K562 (cell line): Measurements from ENCODE around the gene SUPT20H. TPM values are rescaled to one million over a fixed set of nuclear protein-coding genes. Genes with fewer than 3 reads are reported as not detected.

ENCODE experiments used
- ATAC-seq: fragments of 200-7000 bp; cut with Tn5 transposase; 3 replicates; pipeline ENCODE4 v1.9.1; 2020; ENCODE audit warnings: moderate library complexity
- BruUV-seq: library from RNA; stranded (reverse); fragments of 400-500 nt; replicated peaks from 2 replicates; lab custom pipeline; 2021; lab: Mats Ljungman, UMichigan
- CTCF ChIA-PET: fragments of 300-600 bp; formaldehyde crosslinking; extraction: SDS; loops from one replicate; lab custom pipeline; 2021; ENCODE audit warnings: low intra/inter-chr PET ratio; lab: Yijun Ruan, JAX
- POLR2A ChIA-PET: fragments of 300-600, 350-650 bp; sonication (Branson Sonifier 250); formaldehyde crosslinking; extraction: SDS; loops from one replicate; lab custom pipeline; 2021; ENCODE audit warnings: antibody characterized with exemption, inconsistent platforms; lab: Yijun Ruan, JAX
- DNase-seq, 4 experiments: peaks; one replicate each; pipeline versions ENCODE4 v3.0.0 to v3.0.0-alpha.2; 2011 to 2018; ENCODE audit warnings: low spot score in 3 of 4, mixed read lengths in 3 of 4; ENCODE audit errors: extremely low read depth in 1 of 4
- FAIRE-seq: peaks from 2 replicates; lab custom pipeline; 2011; peaks lifted over from hg19 to GRCh38; lab: Jason Lieb, UNC
- H2AFZ ChIP-seq: 2 replicates; pipeline ENCODE4 v1.6.0; 2011; ENCODE audit warnings: low read depth, low read length, control low read depth, inconsistent platforms
- H3K27ac ChIP-seq: fragments of 200-600 bp; 3 replicates; pipeline ENCODE4 v1.8.0; 2011; ENCODE audit warnings: low read depth, mild to moderate bottlenecking, control low read depth, inconsistent platforms, low read length, moderate library complexity, mixed read lengths; ENCODE audit errors: extremely low read depth
- H3K27me3 ChIP-seq, 2 experiments: fragments of 300-600 bp in 1 of 2; 2 replicates in 1 of 2; 3 replicates in 1 of 2; pipeline versions ENCODE4 v1.6.0 to v1.8.0; 2011; ENCODE audit warnings: inconsistent platforms in 2 of 2, low read length in 2 of 2, mild to moderate bottlenecking in 1 of 2, mixed read lengths in 1 of 2, moderate library complexity in 1 of 2; ENCODE audit not compliant: control insufficient read depth in 2 of 2, insufficient read depth in 2 of 2
- H3K36me3 ChIP-seq: fragments of 300-600 bp; 3 replicates; pipeline ENCODE4 v1.8.0; 2011; ENCODE audit warnings: mild to moderate bottlenecking, low read length, inconsistent platforms; ENCODE audit not compliant: control insufficient read depth, insufficient read depth
- H3K4me1 ChIP-seq, 2 experiments: fragments of 200-600 bp in 1 of 2; replicated peaks in 1 of 2; 2 replicates in 1 of 2; 3 replicates in 1 of 2; pipeline versions ENCODE4 v1.5.1 to v1.8.0; 2011; ENCODE audit warnings: inconsistent platforms in 2 of 2, low read length in 2 of 2, mild to moderate bottlenecking in 1 of 2, mixed read lengths in 1 of 2, moderate library complexity in 1 of 2; ENCODE audit not compliant: control insufficient read depth in 2 of 2, insufficient read depth in 2 of 2
- H3K4me2 ChIP-seq: 2 replicates; pipeline ENCODE4 v1.6.1; 2011; ENCODE audit warnings: low read length, control low read depth, inconsistent platforms, mixed read lengths; ENCODE audit not compliant: insufficient read depth
- H3K4me3 ChIP-seq: fragments of 200-600 bp; sonication (generic), shearing (Covaris generic); 2 replicates; pipeline ENCODE4 v1.5.1; 2016; ENCODE audit warnings: control low read depth, inconsistent platforms
- H3K79me2 ChIP-seq: fragments of 200-600 bp; 3 replicates; pipeline ENCODE4 v1.8.0; 2011; ENCODE audit warnings: low read length, inconsistent platforms; ENCODE audit not compliant: control insufficient read depth, insufficient read depth
- H3K9ac ChIP-seq, 2 experiments: 2 replicates each; pipeline versions ENCODE4 v1.6.0 to v1.6.1; 2011; ENCODE audit warnings: low read depth in 2 of 2, low read length in 2 of 2, control low read depth in 1 of 2, inconsistent platforms in 1 of 2, mild to moderate bottlenecking in 1 of 2, mixed read lengths in 1 of 2; ENCODE audit not compliant: insufficient read depth in 1 of 2
- H3K9me1 ChIP-seq: one replicate; pipeline ENCODE4 v1.6.0; 2011; ENCODE audit warnings: inconsistent platforms, mild to moderate bottlenecking, low read length, moderate library complexity; ENCODE audit not compliant: control insufficient read depth, insufficient read depth
- H3K9me3 ChIP-seq: replicated peaks from 2 replicates; pipeline ENCODE4 v1.5.1; 2011; ENCODE audit warnings: low read depth, low read length, inconsistent platforms; ENCODE audit not compliant: control insufficient read depth, insufficient read depth
- H4K20me1 ChIP-seq: replicated peaks from 2 replicates; pipeline ENCODE4 v1.6.1; 2011; ENCODE audit warnings: low read length, inconsistent platforms, mixed read lengths; ENCODE audit not compliant: control insufficient read depth, insufficient read depth
- ADNP ChIP-seq: fragments of 200-800 bp; sonication (Bioruptor generic); IDR thresholded peaks from 2 replicates; pipeline ENCODE4 v1.6.1; 2016; ENCODE audit warnings: missing genetic modification characterization, missing compliant biosample characterization
- CBX5 ChIP-seq: IDR thresholded peaks from 2 replicates; pipeline ENCODE4 v1.6.1; 2014; ENCODE audit warnings: low read depth, borderline replicate concordance
- ELF4 ChIP-seq: fragments of 450-650 bp; formaldehyde crosslinking; IDR thresholded peaks from 2 replicates; pipeline ENCODE4 v1.4.0; 2022; ENCODE audit warnings: missing genetic modification characterization
- RBM14 ChIP-seq: fragments of 200-400 bp; formaldehyde crosslinking; IDR thresholded peaks from 2 replicates; pipeline ENCODE4 v1.6.1; 2018; ENCODE audit warnings: low read depth, mild to moderate bottlenecking, low read length, moderate library complexity, borderline replicate concordance; ENCODE audit not compliant: insufficient read depth
- SMAD3 ChIP-seq: fragments of 450-650 bp; formaldehyde crosslinking; conservative IDR thresholded peaks from 2 replicates; pipeline ENCODE4 v1.4.0; 2020; ENCODE audit warnings: mild to moderate bottlenecking
- TAF15 ChIP-seq: fragments of 200-400 bp; formaldehyde crosslinking; IDR thresholded peaks from 2 replicates; pipeline ENCODE4 v1.6.1; 2017; ENCODE audit warnings: mild to moderate bottlenecking, low read depth, low read length, moderate library complexity
- TGIF2 ChIP-seq: sonication (generic); formaldehyde crosslinking; IDR thresholded peaks from 2 replicates; pipeline ENCODE4 v1.8.1; 2022; ENCODE audit warnings: mild to moderate bottlenecking, missing genetic modification reagents, moderate library complexity
- THRAP3 ChIP-seq: fragments of 450-650 bp; IDR thresholded peaks from 2 replicates; pipeline ENCODE4 v1.6.1; 2016; ENCODE audit warnings: mild to moderate bottlenecking, inconsistent platforms, borderline replicate concordance
- ZFP30 ChIP-seq: fragments of 250-450 bp; sonication (Bioruptor Pico); IDR thresholded peaks from 2 replicates; pipeline ENCODE4 v1.8.0; 2022; ENCODE audit warnings: moderate library complexity, mild to moderate bottlenecking, inconsistent platforms, borderline replicate concordance
- ZNF263 ChIP-seq: sonication (generic); formaldehyde crosslinking; IDR thresholded peaks from 2 replicates; pipeline ENCODE4 v1.8.0; 2022; ENCODE audit warnings: mild to moderate bottlenecking, missing genetic modification reagents, borderline replicate concordance
- WGBS: fragments of 100-300 bp; shearing (Covaris generic); methylation state at CpG from one replicate; pipeline ENCODE4 v1.1.6; 2016; ENCODE audit warnings: low coverage, mixed read lengths; ENCODE audit not compliant: insufficient coverage; ENCODE audit errors: missing lambda C conversion rate; 5-methylcytosine and 5-hydroxymethylcytosine counted together
- in situ Hi-C: fragments of 300-500 bp; cut with MboI; formaldehyde crosslinking; loops from 4 replicates; pipeline ENCODE4 v1.15.0; 2018; ENCODE audit warnings: inconsistent platforms, mixed read lengths
- intact Hi-C: fragments of 100-400 bp; cut with micrococcal nuclease; formaldehyde crosslinking; loops from 2 replicates; pipeline ENCODE4 v1.14.2; 2022
- polyA plus RNA-seq, 8 experiments: library from polyadenylated mRNA; depleted of rRNA in 4 of 8; stranded (reverse) in 5 of 8; unstranded in 3 of 8; fragments of >200 nt; fragmentation: Nextera tagmentation in 2 of 8; fragmentation: Illumina TruSeq in 1 of 8; extraction: Ambion mirVana in 2 of 8; extraction: Trizol in 1 of 8; gene quantifications; 2 replicates each; pipeline versions ENCODE4 v1.2.1 to v1.2.3, GENCODE V29; 2011 to 2014; ENCODE audit warnings: inconsistent platforms in 1 of 8, missing spikeins in 1 of 8
- total RNA-seq, 7 experiments: library from RNA; depleted of rRNA in 6 of 7; stranded (reverse); fragments of >200 nt in 6 of 7; fragmentation: Illumina TruSeq in 2 of 7; extraction: Trizol in 2 of 7; gene quantifications; 2 replicates each; pipeline versions ENCODE4 v1.2.1 to v1.2.3, GENCODE V29; 2011 to 2021; ENCODE audit warnings: low replicate concordance in 1 of 7
- TF ChIP-seq, protein P1 (sequence below): fragments of 250-450 bp; sonication (Bioruptor Pico); IDR thresholded peaks from 2 replicates; pipeline ENCODE4 v1.5.0; 2020; ENCODE audit warnings: mild to moderate bottlenecking, borderline replicate concordance

The SUPT20H gene
- total and polyA plus RNA-seq, 9 of the 15 experiments (the other 6 are each of a cell fraction or from before 2014, with no cell fraction given) = 11.4 to 71.8 (median 31.7) TPM

DNA sequence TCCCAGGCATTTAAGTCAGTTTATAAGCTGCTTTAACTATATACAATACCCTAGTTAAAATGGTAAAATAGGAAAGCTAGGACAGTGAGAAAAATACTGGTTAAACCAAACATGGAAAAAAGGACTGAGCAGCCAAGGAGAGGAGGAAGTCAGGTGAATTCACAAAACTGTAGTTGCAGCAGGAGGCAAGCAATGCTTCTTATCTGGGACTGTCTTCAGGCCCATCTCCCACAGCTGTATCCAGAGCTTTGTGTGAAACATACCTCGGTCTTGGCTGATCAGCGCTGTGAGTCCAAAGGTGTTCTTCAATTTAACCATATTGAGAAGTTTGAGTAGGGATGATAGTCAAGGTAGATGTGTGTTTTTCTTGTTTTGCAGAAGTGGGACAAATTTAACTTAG is 15.7 kb upstream of the SUPT20H start:
- Histone ChIP-seq H3K27me3 (0 out of 5 replicates have a peak, but pooled peaks cover 0 to 10% of the 10 kb centered on the region in 2 experiments), H4K20me1 (no peaks in the 10 kb centered on the region), H3K79me2 (no peaks in the 10 kb centered on the region), H2AFZ (no peak overlapping the region), H3K9me3 (no peaks in the 10 kb centered on the region), H3K27ac (no peak overlapping the region), H3K4me1 (no peaks in the 10 kb centered on the region), H3K4me3 (no peak overlapping the region), H3K4me2 (no peak overlapping the region), H3K9me1 (no peaks in the 10 kb centered on the region), H3K9ac (no peak overlapping the region), H3K36me3 (no peaks in the 10 kb centered on the region)
- BruUV-seq = no TSS peak
- FAIRE-seq (no peak), DNase-seq (no peak), ATAC-seq (no peak)
- intact Hi-C loops (loop anchor here (10.0 kb wide), 1 partner anchor 1840 kb away; no protein-coding TSS in a partner anchor), in situ Hi-C loops (loop anchor here (25.0 kb wide), 1 partner anchor 1812 kb away; no protein-coding TSS in a partner anchor)
- 5% methylated on average over 2 of the region's 2 CpGs for WGBS
- ChIA-PET CTCF (no interaction called here), POLR2A (no interaction called here)
- TF ChIP-seq RBM14 (no peak), THRAP3 (no peak), ADNP (tag) (no peak), CBX5 (no peak), TGIF2 (CRISPR knock-in tag) (no peak), TAF15 (no peak), ELF4 (CRISPR knock-in tag) (no peak), ZNF263 (CRISPR knock-in tag) (no peak), SMAD3 (CRISPR knock-in tag) (no peak), ZFP30 (CRISPR knock-in tag) (no peak)
- TF ChIP-seq, protein P1, sequence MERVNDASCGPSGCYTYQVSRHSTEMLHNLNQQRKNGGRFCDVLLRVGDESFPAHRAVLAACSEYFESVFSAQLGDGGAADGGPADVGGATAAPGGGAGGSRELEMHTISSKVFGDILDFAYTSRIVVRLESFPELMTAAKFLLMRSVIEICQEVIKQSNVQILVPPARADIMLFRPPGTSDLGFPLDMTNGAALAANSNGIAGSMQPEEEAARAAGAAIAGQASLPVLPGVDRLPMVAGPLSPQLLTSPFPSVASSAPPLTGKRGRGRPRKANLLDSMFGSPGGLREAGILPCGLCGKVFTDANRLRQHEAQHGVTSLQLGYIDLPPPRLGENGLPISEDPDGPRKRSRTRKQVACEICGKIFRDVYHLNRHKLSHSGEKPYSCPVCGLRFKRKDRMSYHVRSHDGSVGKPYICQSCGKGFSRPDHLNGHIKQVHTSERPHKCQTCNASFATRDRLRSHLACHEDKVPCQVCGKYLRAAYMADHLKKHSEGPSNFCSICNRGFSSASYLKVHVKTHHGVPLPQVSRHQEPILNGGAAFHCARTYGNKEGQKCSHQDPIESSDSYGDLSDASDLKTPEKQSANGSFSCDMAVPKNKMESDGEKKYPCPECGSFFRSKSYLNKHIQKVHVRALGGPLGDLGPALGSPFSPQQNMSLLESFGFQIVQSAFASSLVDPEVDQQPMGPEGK = no peak
